HCT116 (cell line): ENCODE results near the gene LEO1. TPM values are rescaled to one million over a fixed set of nuclear protein-coding genes. Genes with fewer than 3 reads are reported as not detected.

ENCODE experiments used
- ATAC-seq: fragments of 200-7000 bp; cut with Tn5 transposase; 2 replicates; pipeline ENCODE4 v1.9.1; 2020; ENCODE audit warnings: mild to moderate bottlenecking, moderate library complexity
- BruUV-seq: library from RNA; stranded (reverse); fragments of 400-500 nt; replicated peaks from 2 replicates; lab custom pipeline; 2021; lab: Mats Ljungman, UMichigan
- CTCF ChIA-PET: fragments of 300-600 bp; sonication (Branson Sonifier 250); formaldehyde crosslinking; loops from one replicate; lab custom pipeline; 2021; ENCODE audit warnings: antibody characterized with exemption; lab: Charles Lee
- POLR2A ChIA-PET: fragments of 300-600, 350-600 bp; sonication (Branson Sonifier 250); formaldehyde crosslinking; loops from one replicate; lab custom pipeline; 2021; ENCODE audit warnings: antibody characterized with exemption; lab: Charles Lee
- RAD21 ChIA-PET, 2 experiments: fragments of 300-600 bp; sonication (Branson Sonifier 250); formaldehyde crosslinking; loops; one replicate each; lab custom pipeline; 2023; ENCODE audit warnings: low total read pairs in 2 of 2; ENCODE audit not compliant: uncharacterized antibody in 2 of 2, unreplicated experiment in 2 of 2, low non-redundant PET in 1 of 2; lab: Charles Lee
- DNase-seq: peaks from one replicate; pipeline ENCODE4 v3.0.0-alpha.2; 2010; ENCODE audit warnings: low read depth, low spot score
- H2AFZ ChIP-seq: fragments of 200-600 bp; shearing (Covaris generic), sonication (generic); 2 replicates; pipeline ENCODE4 v1.6.1; 2017; ENCODE audit warnings: low read depth, mixed run types, mixed read lengths, antibody characterized with exemption, low read length; ENCODE audit not compliant: poor library complexity, severe bottlenecking
- H3K27ac ChIP-seq: 2 replicates; pipeline ENCODE4 v1.5.1; 2012; ENCODE audit warnings: low read depth, low read length
- H3K27me3 ChIP-seq: fragments of 200-600 bp; sonication (generic); 2 replicates; pipeline ENCODE4 v1.6.1; 2016; ENCODE audit warnings: mixed run types, low read length, mixed read lengths; ENCODE audit not compliant: insufficient read depth
- H3K36me3 ChIP-seq, 2 experiments: fragments of 200-500 bp in 1 of 2; fragments of 200-600 bp in 1 of 2; sonication (Bioruptor generic) in 1 of 2; sonication (generic) in 1 of 2; 2 replicates each; pipeline versions ENCODE4 v1.5.1 to v1.6.1; 2014 to 2016; ENCODE audit warnings: low read length in 2 of 2, inconsistent platforms in 1 of 2, mixed read lengths in 1 of 2, mixed run types in 1 of 2; ENCODE audit not compliant: insufficient read depth in 2 of 2, control insufficient read depth in 1 of 2
- H3K4me1 ChIP-seq, 2 experiments: fragments of 200-600 bp in 1 of 2; sonication (generic) in 1 of 2; 2 replicates each; pipeline versions ENCODE4 v1.5.1 to v1.6.1; 2012 to 2017; ENCODE audit warnings: low read length in 2 of 2, inconsistent platforms in 1 of 2, mild to moderate bottlenecking in 1 of 2, mixed read lengths in 1 of 2, mixed run types in 1 of 2, moderate library complexity in 1 of 2; ENCODE audit not compliant: insufficient read depth in 2 of 2, control insufficient read depth in 1 of 2
- H3K4me2 ChIP-seq: fragments of 200-600 bp; sonication (generic); 2 replicates; pipeline ENCODE4 v1.6.1; 2017; ENCODE audit warnings: mixed run types, low read length, mixed read lengths
- H3K4me3 ChIP-seq, 2 experiments: fragments of 200-600 bp in 1 of 2; sonication (generic) in 1 of 2; replicated peaks in 1 of 2; 2 replicates each; pipeline ENCODE4 v1.5.1; 2011 to 2016; ENCODE audit warnings: low read length in 2 of 2, control low read depth in 1 of 2, low read depth in 1 of 2, mild to moderate bottlenecking in 1 of 2, mixed read lengths in 1 of 2, mixed run types in 1 of 2
- H3K79me2 ChIP-seq: fragments of 200-600 bp; sonication (generic); 2 replicates; pipeline ENCODE4 v1.6.1; 2017; ENCODE audit warnings: mild to moderate bottlenecking, mixed run types, low read length, moderate library complexity, mixed read lengths; ENCODE audit not compliant: insufficient read depth
- H3K9ac ChIP-seq: fragments of 200-600 bp; sonication (generic); 2 replicates; pipeline ENCODE4 v1.6.1; 2016; ENCODE audit warnings: low read length, mixed read lengths
- H3K9me2 ChIP-seq: fragments of 200-600 bp; sonication (generic), shearing (Covaris generic); 2 replicates; pipeline ENCODE4 v1.6.1; 2017; ENCODE audit warnings: mixed run types, mild to moderate bottlenecking, moderate library complexity; ENCODE audit not compliant: insufficient read depth
- H3K9me3 ChIP-seq, 2 experiments: fragments of 200-500 bp in 1 of 2; fragments of 200-600 bp in 1 of 2; sonication (Bioruptor generic) in 1 of 2; sonication (generic) in 1 of 2; 2 replicates each; pipeline ENCODE4 v1.6.1; 2014 to 2017; ENCODE audit warnings: low read length in 2 of 2, mixed read lengths in 2 of 2, inconsistent platforms in 1 of 2, low read depth in 1 of 2, mild to moderate bottlenecking in 1 of 2, mixed run types in 1 of 2, moderate library complexity in 1 of 2; ENCODE audit not compliant: control insufficient read depth in 1 of 2, insufficient read depth in 1 of 2
- H4K20me1 ChIP-seq: fragments of 200-600 bp; sonication (generic), shearing (Covaris generic); 2 replicates; pipeline ENCODE4 v1.6.1; 2017; ENCODE audit warnings: mixed run types, mild to moderate bottlenecking, moderate library complexity; ENCODE audit not compliant: insufficient read depth
- EZH2phosphoT487 ChIP-seq: fragments of 200-600 bp; IDR thresholded peaks from 2 replicates; pipeline ENCODE4 v1.6.1; 2018; ENCODE audit warnings: antibody characterized with exemption, borderline replicate concordance
- JUND ChIP-seq: IDR thresholded peaks from 2 replicates; pipeline ENCODE4 v1.6.1; 2012
- SIN3A ChIP-seq: IDR thresholded peaks from 2 replicates; pipeline ENCODE4 v1.6.1; 2012; ENCODE audit warnings: low read depth
- SP1 ChIP-seq: IDR thresholded peaks from 2 replicates; pipeline ENCODE4 v1.6.1; 2012; ENCODE audit warnings: low read depth
- intact Hi-C: fragments of 100-400 bp; cut with micrococcal nuclease; formaldehyde crosslinking; loops from 2 replicates; pipeline ENCODE4 v1.10.0; 2022
- total RNA-seq: library from RNA; stranded (reverse); gene quantifications from one replicate; pipeline ENCODE4 v1.2.1, GENCODE V29; 2021; ENCODE audit not compliant: unreplicated experiment
- TF ChIP-seq, protein P1 (sequence below), 3 experiments: fragments of 200-600 bp in 1 of 3; sonication (generic) in 1 of 3; IDR thresholded peaks in 2 of 3; conservative IDR thresholded peaks in 1 of 3; 2 replicates each; pipeline ENCODE4 v1.5.1; 2012 to 2017; ENCODE audit warnings: low read depth in 2 of 3, low read length in 2 of 3, antibody characterized with exemption in 1 of 3, borderline replicate concordance in 1 of 3, control low read depth in 1 of 3, mild to moderate bottlenecking in 1 of 3, mixed read lengths in 1 of 3, mixed run types in 1 of 3, moderate library complexity in 1 of 3; ENCODE audit not compliant: insufficient read depth in 1 of 3
- TF ChIP-seq, protein P2 (sequence below): IDR thresholded peaks from 2 replicates; pipeline ENCODE4 v1.6.1; 2012
- TF ChIP-seq, protein P3 (sequence below): IDR thresholded peaks from 2 replicates; pipeline ENCODE4 v1.6.1; 2012; ENCODE audit warnings: low read depth
- TF ChIP-seq, protein P4 (sequence below): IDR thresholded peaks from 2 replicates; pipeline ENCODE4 v1.6.1; 2012

LEO1 gene
- total RNA-seq, 1 experiment from 2014 or later, result 27.8 TPM

DNA sequence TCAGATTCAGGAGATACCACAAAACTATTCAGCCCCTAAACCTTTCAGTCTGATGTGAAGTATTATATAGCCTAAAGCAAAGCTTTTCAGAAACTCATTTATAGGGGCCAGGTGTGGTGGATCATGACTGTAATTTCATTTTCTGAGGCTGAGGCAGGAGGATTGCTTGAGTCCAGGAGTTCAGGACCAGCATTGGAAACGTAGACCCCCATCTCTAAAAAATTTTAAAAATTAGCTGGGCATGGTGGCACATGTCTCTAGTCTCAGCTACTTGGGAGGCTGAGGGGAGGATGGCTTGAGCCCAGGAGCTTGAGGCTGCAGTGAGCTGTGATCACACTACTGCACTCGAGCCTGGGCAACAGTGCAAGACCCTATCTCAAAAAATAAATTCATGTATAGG is 82.1 kb downstream of the LEO1 start:
- ChIA-PET RAD21 (no interaction called here), CTCF (interaction anchor here (0.9 to 3.3 kb wide), 5 partner anchors 11 to 87 kb away, joined by 4 to 22 read pairs (median 5); no protein-coding TSS in a partner anchor), POLR2A (no interaction called here)
- H3K9me3 ChIP-seq, result no peaks in the 10 kb centered on the region
- TSS peak; percentile 15 for BruUV-seq
- no peak overlapping the region for H3K4me2 ChIP-seq
- TF ChIP-seq SIN3A, result no peak
- TF ChIP-seq, protein P1, sequence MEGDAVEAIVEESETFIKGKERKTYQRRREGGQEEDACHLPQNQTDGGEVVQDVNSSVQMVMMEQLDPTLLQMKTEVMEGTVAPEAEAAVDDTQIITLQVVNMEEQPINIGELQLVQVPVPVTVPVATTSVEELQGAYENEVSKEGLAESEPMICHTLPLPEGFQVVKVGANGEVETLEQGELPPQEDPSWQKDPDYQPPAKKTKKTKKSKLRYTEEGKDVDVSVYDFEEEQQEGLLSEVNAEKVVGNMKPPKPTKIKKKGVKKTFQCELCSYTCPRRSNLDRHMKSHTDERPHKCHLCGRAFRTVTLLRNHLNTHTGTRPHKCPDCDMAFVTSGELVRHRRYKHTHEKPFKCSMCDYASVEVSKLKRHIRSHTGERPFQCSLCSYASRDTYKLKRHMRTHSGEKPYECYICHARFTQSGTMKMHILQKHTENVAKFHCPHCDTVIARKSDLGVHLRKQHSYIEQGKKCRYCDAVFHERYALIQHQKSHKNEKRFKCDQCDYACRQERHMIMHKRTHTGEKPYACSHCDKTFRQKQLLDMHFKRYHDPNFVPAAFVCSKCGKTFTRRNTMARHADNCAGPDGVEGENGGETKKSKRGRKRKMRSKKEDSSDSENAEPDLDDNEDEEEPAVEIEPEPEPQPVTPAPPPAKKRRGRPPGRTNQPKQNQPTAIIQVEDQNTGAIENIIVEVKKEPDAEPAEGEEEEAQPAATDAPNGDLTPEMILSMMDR (IDR thresholded peaks at IDR 0.05 in 2 of 3, conservative IDR thresholded peaks at IDR 0.05 in 1 of 3; ENCODE audit: borderline replicate concordance in 1 of 3, insufficient read depth in 1 of 3, low read depth in 2 of 3, low read length in 2 of 3), result no peak
- TF ChIP-seq, protein P2, sequence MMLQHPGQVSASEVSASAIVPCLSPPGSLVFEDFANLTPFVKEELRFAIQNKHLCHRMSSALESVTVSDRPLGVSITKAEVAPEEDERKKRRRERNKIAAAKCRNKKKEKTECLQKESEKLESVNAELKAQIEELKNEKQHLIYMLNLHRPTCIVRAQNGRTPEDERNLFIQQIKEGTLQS, result no peak
- no peak for TF ChIP-seq EZH2phosphoT487
- TF ChIP-seq, protein P3, sequence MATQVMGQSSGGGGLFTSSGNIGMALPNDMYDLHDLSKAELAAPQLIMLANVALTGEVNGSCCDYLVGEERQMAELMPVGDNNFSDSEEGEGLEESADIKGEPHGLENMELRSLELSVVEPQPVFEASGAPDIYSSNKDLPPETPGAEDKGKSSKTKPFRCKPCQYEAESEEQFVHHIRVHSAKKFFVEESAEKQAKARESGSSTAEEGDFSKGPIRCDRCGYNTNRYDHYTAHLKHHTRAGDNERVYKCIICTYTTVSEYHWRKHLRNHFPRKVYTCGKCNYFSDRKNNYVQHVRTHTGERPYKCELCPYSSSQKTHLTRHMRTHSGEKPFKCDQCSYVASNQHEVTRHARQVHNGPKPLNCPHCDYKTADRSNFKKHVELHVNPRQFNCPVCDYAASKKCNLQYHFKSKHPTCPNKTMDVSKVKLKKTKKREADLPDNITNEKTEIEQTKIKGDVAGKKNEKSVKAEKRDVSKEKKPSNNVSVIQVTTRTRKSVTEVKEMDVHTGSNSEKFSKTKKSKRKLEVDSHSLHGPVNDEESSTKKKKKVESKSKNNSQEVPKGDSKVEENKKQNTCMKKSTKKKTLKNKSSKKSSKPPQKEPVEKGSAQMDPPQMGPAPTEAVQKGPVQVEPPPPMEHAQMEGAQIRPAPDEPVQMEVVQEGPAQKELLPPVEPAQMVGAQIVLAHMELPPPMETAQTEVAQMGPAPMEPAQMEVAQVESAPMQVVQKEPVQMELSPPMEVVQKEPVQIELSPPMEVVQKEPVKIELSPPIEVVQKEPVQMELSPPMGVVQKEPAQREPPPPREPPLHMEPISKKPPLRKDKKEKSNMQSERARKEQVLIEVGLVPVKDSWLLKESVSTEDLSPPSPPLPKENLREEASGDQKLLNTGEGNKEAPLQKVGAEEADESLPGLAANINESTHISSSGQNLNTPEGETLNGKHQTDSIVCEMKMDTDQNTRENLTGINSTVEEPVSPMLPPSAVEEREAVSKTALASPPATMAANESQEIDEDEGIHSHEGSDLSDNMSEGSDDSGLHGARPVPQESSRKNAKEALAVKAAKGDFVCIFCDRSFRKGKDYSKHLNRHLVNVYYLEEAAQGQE, result no peak
- no peak for TF ChIP-seq JUND
- TF ChIP-seq SP1, result no peak
- TF ChIP-seq, protein P4, sequence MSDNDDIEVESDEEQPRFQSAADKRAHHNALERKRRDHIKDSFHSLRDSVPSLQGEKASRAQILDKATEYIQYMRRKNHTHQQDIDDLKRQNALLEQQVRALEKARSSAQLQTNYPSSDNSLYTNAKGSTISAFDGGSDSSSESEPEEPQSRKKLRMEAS, result no peak
- intact Hi-C loops, result no loop called here
- no peak overlapping the region for H3K9ac ChIP-seq
- no peaks in the 10 kb centered on the region for H4K20me1 ChIP-seq
- DNase-seq (no peak), ATAC-seq (no peak)
- H3K27ac ChIP-seq, result no peak overlapping the region
- H3K4me3 ChIP-seq, result no peak overlapping the region
- peaks cover 21 to 22% of the 10 kb centered on the region in 2 experiments for H3K36me3 ChIP-seq
- peaks cover 3 to 16% of the 10 kb centered on the region in 2 experiments; a peak in 2 of 4 replicates for H3K4me1 ChIP-seq
- no peaks in the 10 kb centered on the region for H3K9me2 ChIP-seq
- H2AFZ ChIP-seq, result no peak overlapping the region
- H3K27me3 ChIP-seq, result no peaks in the 10 kb centered on the region
- peaks cover 35% of the 10 kb centered on the region for H3K79me2 ChIP-seq
